HS-5 (cell line): Measurements from ENCODE around the gene ADGRB2.

Experiments used
- DNase-seq: peaks from one replicate; pipeline ENCODE4 v3.0.0-alpha.2; 2012; ENCODE audit warnings: low read depth

Gene ADGRB2

GRCh38 chr1:31764312-31765040, at the start of gene ADGRB2:
Gene ADGRB2, minus strand, starts transcription at chr1:31764340. Its CDS starts 7,119 bp downstream, at chr1:31757221.
- no peak for DNase-seq

- no peak for DNase-seq
Measured at GRCh38 chr1:31812158-31812829, 48.2 kb upstream of the ADGRB2 start.

GRCh38 chr1:31811605-31812004, 47.5 kb upstream of the ADGRB2 start:
- no peak for DNase-seq

- no peak for DNase-seq
Measured at GRCh38 chr1:31809698-31810097, 45.6 kb upstream of the ADGRB2 start.

- no peak for DNase-seq
Measured at GRCh38 chr1:31807273-31808048, 43.3 kb upstream of the ADGRB2 start.

- DNase-seq = no peak
Measured at GRCh38 chr1:31805318-31805717, 41.2 kb upstream of the ADGRB2 start.

- no peak for DNase-seq
Measured at GRCh38 chr1:31804098-31804497, 40.0 kb upstream of the ADGRB2 start.

GRCh38 chr1:31803610-31804009, 39.5 kb upstream of the ADGRB2 start:
- no peak for DNase-seq

- no peak for DNase-seq
Measured at GRCh38 chr1:31802190-31803150, 38.3 kb upstream of the ADGRB2 start.

- DNase-seq = no peak
Measured at GRCh38 chr1:31801458-31801857, 37.3 kb upstream of the ADGRB2 start.

GRCh38 chr1:31800674-31800967, 36.5 kb upstream of the ADGRB2 start:
- DNase-seq = no peak

GRCh38 chr1:31799895-31800673, 35.9 kb upstream of the ADGRB2 start:
- no peak for DNase-seq

GRCh38 chr1:31799196-31799894, 35.2 kb upstream of the ADGRB2 start:
- no peak for DNase-seq

GRCh38 chr1:31798433-31799195, 34.5 kb upstream of the ADGRB2 start:
- peak; percentile 89 for DNase-seq

- DNase-seq = no peak
Measured at GRCh38 chr1:31798086-31798432, 33.9 kb upstream of the ADGRB2 start.

- no peak for DNase-seq
Measured at GRCh38 chr1:31797216-31797615, 33.1 kb upstream of the ADGRB2 start.

- DNase-seq = no peak
Measured at GRCh38 chr1:31796707-31797106, 32.6 kb upstream of the ADGRB2 start.

- DNase-seq = no peak
Measured at GRCh38 chr1:31795801-31796621, 31.9 kb upstream of the ADGRB2 start.

GRCh38 chr1:31795096-31795675, 31.0 kb upstream of the ADGRB2 start:
- DNase-seq = no peak
